ENCODE data around the gene ADGRA3.

The ADGRA3 gene

DNA sequence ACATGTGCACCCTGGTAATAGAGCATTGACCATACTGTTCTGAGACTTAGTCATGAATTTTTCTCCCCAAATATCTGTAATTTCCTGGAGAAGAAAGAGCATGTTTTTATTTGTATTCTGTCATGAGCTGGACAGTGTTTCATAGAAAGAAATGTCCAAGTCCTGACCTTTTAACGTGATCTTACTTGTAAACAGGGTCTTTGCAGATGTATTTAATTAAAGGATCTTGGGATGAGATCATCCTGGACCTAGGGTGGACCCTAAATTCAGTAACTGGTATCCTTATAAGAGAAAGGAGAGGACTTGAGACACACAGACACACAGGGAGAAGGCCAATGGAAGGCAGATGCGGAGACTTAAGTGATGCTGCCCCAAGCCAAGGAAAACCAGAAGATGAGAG, 3.6 kb downstream of the ADGRA3 start:
- DNase-seq = no peak

GRCh38 chr4:22510750-22511149, 5.1 kb downstream of the ADGRA3 start:
- no peak for DNase-seq

DNA sequence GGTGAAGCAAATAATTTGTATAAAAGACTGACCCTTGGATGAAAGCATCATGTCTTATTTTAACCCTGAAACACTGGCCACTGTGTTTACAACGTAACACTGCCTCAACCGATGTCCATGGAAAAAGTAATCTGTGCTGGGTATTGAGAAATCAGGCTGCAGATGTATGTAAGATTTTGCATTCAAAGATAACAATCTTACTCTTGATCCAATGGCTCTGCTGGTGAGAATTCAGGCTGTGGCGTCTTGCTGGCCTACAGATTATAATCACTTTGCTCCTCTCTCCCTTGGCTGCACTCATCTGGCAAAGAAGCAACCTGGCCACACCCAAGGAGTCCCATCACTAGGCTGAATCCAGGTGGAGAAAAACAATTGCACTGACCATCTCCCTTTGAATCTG, 7.5 kb downstream of the ADGRA3 start:
- no peak for DNase-seq

DNA sequence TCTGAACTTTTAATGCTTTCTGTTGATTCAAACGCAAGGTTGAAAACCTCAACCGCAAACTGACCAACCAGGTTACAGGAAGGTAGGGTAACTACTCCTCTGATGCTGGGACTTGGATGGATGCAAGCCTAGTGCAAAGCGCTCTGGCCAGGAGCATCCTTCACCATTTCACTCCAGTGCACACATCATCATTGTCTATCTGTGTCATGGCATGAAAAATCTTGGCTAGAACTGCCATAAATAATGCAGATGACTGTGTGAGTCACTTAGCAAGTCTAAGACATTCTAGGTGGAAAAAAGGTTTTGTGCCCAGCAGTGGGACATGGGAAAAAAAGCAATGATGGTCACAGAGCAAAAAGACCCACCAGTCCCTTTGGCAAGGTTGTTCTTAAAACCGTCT, 10.9 kb downstream of the ADGRA3 start:
- no peak for DNase-seq

- DNase-seq = no peak
Observed at GRCh38 chr4:22504447-22504846, 11.4 kb downstream of the ADGRA3 start.

DNA sequence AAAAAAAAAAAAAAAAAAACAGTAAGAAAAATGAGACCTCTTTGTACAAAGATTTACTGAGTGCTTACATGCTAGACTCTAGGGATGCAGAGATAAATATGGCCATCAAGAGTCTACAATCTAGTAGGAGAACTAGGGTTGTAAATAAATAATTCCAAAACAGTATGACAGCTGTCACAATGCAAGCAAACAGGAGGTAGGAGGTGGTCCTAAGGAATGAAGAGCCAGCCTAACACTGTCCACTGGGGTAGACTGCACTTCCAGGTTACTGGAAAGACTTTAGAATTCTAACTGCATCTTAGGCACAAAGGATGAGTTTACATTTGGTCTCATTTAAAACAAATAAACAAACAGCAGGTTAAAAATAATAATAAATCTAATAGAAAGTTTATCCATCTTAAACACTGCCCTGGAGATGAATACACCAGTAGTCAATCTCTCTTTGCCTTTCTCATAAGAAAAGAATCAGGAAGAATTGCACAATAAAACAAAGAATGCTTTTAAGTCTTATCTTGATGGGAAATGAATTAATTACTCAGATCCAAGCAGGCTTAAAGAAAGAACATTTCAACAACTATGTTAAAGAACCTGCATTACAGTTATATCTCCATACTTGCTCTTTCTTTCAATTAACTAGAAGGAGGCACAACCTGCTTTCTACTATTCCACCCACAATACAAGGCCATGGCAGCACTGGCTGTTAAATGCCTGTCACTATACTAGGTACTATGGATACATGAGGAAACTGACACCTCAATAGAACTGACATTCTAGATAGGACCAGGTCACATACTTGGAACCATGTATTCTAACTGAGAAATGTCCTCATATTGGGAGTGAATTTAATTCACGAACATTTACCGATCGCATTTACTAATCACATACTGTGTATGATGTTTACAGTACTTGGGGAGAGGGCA, 12.7 kb downstream of the ADGRA3 start:
- no peak for DNase-seq

DNA sequence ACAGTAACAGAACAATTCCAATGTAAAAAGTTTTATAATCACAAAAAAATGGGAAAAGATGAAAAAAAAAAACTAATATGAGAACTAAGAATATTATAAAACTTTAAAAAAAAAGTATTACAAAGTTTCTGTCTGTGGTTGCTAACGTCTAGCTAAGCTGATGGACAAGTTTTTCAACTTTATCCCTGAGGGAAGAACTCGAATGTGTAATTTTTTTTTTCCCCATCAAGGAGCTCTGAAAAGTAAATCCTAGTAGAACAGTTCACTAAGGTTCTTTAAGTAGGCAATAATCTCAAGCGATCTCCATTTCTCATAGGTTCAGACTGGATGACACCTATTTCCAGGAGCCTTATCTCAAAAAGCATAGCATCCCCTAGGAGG, 14.2 kb downstream of the ADGRA3 start:
- no peak for DNase-seq

DNA sequence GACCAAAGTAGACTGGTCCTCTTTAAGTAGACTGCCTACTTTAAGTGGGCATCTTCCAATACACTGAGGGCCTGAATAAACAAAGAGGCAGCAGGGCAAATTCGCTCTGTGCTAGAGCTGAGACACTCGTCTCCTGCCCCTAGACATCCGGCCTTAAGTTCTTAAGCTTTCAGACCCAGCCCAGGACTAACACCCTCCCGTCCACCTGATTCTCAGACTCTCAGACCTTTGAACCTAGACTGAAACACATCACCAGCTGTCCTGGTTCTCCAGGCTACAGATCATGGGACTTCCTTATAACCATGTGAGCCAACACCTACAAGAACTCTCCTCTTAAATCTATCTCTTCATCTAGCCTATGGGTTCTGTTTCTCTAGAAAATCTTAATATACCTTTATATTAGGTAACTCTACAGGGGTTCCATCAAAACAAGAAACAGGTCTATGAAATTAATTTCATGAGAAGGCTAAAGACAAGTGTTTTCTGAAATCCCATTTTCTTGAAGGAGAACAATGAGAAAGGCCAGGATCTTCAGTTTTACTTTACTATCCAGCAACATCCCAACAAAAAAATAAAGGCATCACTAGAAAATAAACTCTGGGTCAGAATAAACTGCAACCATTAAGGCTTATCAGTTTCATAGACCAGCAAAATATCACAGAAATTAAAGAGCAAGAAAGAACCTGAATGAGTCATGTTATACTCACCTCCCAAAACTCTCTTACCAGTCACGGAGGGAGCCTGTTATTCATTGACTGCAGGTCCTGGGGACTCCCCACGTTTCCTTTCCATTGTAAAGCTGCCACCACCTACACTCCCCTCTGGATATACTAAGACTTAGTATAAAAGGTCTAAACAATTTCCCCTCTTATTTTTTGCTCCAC, 14.8 kb downstream of the ADGRA3 start:
- DNase-seq = peak in 1 of 5 experiments; percentile 12

DNA sequence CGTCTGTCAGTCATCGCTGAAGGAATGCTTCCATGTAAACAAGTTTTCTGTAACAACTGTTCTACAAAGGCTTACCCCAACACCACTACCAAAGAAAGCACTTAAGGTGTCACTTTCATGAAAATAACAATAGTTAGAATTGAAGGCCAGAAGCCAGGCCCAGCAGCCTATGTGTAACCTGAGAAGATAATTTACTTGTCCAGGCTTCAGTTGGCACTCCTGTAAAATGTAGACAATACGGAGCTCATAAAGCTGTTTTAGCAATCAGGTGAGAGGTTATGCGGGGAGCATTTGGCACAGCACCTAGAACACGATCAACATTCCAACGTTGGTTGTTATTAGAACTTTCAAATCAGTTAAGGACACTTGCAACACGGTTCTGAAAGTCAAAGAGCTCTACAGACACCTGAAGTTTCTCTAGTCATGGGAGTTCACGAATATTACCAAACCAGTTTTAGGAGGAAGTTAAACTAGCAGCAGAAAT, 15.7 kb downstream of the ADGRA3 start:
- no peak for DNase-seq

GRCh38 chr4:22498866-22499265, 17.0 kb downstream of the ADGRA3 start:
- DNase-seq = no peak

DNA sequence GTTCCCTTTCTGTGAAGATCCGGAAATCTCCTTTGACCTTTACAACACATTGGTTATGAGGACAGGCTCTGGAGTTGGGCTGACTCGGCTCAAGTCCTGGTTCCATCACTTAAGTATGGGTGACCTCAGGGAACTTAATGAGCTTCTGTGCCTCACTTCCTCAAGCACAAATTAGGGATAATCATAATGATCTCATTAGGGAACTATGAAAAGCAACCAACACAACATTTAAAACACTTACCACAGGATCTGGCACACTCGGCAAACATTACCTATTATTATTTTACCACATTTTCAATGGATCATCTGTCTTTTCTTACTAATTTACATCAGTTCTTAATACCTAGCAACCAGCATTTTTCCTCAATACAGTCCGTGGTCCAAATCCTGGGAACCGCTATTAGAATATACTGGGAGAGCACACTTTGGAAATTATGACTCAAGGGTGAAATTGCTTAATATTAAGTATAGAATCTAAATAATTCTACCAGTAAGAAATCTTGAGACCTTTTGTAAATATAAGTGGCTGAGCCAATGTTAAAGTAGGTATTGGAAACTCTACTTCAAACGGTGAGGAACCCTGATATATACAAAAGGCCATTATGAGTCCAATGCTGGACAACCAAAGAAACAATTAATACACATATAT, 19.6 kb downstream of the ADGRA3 start:
- no peak for DNase-seq

- no peak for DNase-seq
Observed at GRCh38 chr4:22493523-22493922, 22.3 kb downstream of the ADGRA3 start.

DNA sequence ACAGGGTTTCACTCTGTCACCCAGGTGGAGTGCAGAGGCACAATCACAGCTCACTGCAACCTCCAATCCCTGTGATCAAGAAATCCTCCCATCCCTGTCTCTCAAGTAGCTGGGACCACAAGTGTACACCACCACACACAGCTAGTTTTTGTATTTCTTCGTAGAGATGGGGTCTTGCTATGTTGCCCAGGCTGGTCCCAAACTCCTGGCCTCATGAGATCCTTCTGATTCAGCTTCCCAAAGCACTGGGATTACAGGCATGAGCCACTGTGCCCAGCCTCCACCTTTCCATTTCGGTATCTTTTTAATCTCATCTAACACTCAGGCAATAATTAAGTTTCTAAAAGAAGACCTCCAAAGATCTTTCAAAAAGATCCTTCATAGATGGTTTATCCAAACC, 22.9 kb downstream of the ADGRA3 start:
- DNase-seq = no peak

GRCh38 chr4:22491939-22492338, 23.9 kb downstream of the ADGRA3 start:
- DNase-seq = no peak

DNA sequence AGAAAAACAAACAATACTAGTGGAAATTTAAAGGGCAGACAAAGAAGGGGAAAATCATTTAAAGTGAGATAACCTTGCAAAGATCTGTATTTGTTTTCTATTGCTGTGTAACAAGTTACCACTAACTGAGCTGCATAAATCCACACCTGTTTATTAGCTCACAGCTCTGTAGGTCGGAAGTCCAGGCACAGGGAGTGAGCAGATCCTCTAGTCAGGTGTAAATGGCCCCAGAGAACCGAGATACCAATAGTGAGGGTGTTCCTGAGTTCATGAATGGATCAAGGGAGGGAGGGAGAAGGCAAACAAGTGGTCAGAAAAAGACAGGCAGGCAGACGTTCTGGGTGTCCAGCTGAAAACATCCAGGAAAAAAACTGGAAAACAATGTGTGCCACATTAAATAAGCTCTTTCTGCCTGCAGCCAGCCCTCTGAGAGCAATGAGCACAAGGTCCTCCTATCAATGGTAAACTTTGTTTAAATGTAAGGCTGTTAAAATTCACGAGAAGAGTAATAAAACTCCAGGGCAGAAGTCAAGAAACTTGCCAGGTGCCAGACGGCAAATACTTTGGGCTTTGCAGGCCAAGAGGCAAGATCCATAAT, 25.0 kb downstream of the ADGRA3 start:
- DNase-seq = no peak

DNA sequence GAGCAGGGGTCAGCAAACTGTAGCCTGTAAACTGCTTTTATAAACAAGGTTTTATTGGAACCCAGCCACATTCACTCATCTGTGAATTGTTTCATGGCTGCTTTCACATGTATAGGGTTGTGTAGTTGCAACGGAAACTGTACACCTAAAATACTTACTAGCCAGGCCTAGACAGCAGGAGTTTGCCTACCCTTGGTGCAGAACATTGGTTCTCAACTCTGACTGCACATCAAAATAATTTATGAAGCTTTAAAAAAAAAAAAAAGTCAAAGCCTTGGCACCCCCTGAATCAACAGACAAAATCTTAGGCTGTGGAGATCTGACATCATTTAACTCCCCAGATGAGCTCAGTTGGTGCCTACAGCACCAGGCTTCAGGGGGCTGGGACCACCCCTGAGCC, 27.8 kb downstream of the ADGRA3 start:
- DNase-seq = no peak

DNA sequence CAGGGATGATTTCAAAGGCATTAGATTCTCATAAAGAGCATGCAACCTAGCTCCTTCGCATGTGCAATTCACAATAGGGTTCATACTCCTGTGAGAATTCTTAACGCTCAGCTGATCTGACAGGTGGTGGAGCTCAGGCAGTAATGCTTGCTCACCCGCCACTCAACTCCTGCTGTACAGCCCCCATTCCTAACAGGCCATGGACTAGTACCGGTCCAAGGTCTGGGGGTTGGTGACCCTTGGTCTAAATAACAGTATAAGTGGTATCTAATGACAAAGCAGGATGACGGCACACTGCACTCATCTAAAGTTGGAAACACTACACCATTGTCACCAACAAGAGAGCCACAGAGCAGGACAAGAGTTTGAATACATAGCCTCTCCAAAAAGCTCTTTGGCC, 28.5 kb downstream of the ADGRA3 start:
- DNase-seq = no peak

DNA sequence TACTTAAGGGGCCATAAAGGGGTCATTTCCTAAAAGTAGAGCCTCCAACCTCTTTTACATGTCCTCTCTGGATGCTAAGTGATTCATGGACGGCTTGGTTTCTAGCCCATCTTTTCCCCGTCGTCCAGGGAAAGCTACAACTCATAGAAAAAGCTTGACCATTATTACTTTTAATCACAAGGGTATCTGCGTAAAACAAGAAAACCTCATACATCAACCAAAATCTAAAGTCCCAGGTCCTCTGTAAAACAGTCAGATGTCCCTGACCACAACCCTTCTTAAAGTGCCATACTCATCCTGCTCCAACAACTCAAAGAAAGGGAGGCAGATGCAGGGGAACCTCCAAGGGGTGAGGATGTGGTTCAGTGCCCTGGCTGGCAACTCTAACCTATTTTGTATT, 29.6 kb downstream of the ADGRA3 start:
- no peak for DNase-seq

DNA sequence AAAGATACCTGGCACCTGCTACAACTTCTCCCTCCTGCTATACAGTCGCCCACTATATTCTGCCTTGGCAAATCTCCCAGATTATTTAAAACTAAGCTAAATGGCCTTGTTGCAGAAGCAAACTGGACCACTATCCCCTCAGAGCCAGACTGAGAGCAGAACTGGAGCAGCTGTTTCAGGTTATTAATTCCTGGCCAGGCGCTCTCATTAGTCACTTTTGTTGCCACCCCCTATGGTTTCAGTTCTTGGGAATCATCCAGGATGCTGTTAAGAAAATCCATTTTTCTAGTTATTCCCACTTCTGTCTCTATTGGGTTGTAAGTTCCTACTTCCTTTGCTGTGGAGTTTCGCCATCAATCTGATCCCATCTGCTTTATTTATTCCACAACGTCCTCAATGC, 30.1 kb downstream of the ADGRA3 start:
- DNase-seq = no peak

- DNase-seq = peak in 1 of 5 experiments; percentile 46
Observed at GRCh38 chr4:22483551-22483981, 32.3 kb downstream of the ADGRA3 start.

DNA sequence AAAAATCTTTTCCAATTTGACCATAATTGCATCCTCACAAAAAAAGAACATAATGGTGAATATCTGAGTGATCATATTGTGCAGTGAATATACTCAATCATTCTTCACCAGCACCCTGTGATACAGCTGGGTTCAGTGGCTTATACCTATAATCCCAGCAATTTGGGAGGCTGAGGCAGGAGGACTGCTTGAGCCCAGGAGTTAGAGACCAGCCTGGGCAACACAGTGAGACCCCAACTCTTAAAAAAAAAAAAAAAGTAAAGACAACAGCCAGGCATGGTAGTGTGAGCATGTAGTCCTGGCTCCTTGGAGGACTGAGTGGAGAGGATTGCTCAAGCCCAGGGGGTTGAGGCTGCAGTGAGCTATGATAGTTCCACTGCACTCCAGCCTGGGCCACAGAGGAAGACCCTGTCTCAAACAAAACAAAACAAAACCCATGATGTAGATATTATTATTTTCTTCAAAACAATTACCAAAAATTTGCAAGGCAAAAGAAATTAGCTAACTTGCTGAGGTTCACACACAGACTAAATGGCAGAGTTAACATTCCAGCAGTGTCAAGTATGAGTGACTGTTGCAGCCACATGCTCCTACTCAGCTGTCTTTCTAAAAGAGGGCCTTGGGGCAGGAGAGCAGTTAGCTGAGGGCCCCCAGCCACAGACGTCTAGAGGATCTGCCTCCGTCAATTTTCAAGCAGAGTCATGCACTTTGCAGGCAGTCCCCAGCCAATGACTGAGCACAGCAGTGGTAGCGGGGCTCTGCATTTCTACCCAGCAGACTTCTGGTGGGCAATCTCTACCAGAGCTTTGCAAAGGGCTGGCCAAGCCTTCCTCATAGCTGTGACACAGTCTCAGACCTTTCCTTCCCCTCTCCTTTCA, 33.4 kb downstream of the ADGRA3 start:
- DNase-seq = no peak

All from T-helper 2 cell (primary cell).